HG03457 (cell line): Measurements from ENCODE around the gene CDRT15L2.
"Not testable (repeated sequence)": the region's sequence is repeated elsewhere in the genome, so short reads cannot be mapped to it uniquely, and the experiment has no call there.

Experiments used
- ATAC-seq: cut with Tn5 transposase; IDR thresholded peaks from one replicate; pipeline ENCODE4 v1.9.1; 2021; ENCODE audit warnings: moderate number of reproducible peaks; ENCODE audit not compliant: unreplicated experiment

CDRT15L2 gene

DNA sequence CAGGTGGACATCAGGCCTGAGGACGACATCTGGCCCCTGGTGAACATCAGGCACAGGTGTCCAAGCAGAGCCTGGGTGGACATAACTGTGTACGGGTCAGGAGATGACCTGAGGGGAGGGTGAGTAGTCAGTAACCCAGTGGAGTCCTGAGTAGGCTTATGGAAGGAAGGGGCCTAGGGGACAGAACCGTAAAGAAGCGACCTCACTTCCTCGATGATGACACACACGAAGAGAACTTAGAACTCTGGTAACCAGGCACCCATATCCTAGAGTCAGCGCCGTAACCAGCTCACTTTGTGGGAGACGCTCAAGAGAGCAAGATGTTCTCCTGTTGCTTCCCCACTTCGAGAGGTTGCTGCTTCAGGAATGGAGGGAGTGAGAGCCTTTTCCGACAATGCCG lies at the start of gene CDRT15L2:
CDRT15L2 (plus strand) TSS at position 301 of the 400 bp plus-strand sequence; CDS start at position 321, 20 bp downstream.
- ATAC-seq, result not testable (repeated sequence)

DNA sequence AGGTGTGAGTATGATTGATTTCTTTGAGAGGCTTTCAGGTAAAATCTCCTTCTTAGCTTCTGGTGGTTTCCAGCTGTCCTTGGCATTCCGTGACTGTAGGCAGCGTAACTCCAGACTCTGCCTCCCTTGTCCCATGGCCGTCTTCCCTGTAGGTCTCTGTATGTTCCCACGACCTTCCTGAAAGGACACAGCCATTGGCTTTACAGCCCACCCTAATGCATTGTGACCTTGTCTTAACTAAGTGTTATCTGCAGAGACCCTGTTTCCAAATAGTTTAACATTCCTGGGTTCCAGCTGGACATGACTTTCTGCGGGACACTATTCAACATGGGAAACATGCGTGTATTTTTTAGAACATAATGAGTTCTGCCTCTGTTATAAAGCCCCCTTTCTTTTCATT lies 49.4 kb upstream of the CDRT15L2 start:
- ATAC-seq, result not testable (repeated sequence)

DNA sequence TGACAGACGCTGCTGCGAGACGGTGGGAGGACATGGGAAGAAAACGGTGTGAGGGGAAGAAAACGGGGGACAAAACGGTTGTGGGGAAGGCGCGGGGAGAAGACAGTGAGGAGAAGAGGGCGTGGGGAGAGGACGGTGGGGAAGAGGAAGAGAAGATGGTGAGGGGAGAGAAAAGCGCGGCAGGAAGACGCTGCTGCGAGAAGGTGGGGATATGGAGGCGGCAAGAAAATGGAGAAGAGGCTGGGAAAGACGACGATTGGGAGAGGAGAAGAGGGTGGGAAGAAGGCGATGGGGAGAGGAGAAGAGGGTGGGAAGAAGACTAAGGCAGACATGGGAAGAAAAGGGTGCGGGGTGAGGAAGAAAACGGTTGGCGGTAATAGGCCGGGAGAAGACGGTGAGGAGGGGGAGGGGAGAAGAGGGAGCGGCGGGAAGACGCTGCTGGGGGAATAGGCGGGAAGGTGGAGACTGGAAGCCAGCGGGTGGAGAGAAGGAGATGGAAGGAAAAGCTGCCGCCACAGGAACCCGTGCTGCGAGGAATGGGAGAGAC lies 46.9 kb upstream of the CDRT15L2 start:
- ATAC-seq, result not testable (repeated sequence)

DNA sequence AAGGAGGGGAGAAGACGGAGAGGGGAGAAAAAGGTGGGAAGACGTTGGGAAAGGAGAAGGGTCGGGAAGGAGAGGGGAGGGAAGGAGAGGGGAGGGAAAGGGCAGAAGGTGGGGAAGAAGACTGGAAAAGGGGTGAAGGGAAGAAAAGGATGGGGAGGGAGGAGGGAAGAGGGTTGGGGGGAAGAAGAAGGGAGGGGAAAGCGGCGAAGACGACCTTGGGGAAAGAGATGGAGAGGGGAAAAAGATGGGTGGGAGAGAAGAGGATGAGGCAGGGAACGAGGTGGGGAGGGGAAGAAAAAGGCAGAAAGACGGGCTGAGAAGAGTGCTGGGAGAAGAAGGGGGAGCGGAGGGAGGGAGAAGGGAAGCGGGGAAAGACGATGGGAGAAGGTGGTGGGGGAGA lies 46.3 kb upstream of the CDRT15L2 start:
- ATAC-seq, result not testable (repeated sequence)

DNA sequence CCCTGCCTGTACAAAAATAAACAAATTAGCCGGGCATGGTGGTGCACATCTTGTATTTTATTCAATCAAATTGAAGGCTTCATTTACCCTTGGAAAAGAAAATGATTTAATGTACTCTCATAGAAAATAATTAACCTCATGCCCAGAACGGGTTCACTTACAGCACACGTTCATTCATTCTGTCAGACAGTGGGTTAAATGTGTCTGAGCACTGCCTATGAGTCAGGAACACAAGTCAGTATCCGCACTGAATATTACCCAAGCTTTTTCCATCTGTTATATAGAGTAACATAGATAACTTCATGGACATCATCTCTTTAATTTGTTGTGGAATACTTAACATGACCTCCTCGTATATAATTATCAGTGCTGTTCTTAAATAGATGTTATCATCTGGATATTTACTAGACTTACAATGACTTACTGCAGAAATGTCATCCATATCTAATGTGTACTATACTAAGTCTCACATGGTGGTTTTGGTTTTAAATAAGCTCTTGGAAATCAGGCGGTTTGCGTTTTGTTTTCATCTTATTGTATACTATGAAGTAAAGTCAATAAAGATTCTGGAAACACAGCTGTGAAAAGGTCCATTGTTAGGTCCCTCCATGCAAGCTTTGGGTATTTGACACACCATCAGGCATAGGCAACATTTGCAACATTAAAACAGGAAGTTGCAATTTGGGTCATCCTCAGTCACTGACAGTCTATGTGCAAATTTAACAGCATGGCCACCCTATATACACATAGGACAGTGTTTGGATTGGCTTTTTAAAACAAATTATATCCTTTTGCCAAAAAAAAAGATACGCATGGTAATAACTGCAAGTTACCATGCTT lies 44.6 kb upstream of the CDRT15L2 start:
- not testable (repeated sequence) for ATAC-seq

DNA sequence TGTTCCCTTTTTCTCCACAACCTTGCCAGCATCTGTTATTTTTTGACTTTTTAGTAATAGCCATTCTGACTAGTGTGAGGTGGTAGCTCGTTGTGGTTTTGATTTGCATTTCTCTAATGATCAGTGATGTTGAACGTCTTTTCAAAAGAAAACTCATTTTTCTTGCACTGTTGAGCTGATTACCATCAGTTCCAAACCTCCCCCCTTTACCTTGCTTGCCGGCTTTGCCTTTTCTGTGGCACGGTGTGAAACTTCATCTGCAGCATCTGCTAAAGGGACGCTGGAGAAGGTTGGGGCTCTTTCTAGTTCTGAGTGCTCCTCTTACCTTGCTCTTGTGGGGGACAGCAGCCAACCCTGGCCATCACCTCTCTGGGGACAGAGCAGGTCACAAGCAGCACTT lies 39.1 kb upstream of the CDRT15L2 start:
- ATAC-seq, result peak; percentile 89

DNA sequence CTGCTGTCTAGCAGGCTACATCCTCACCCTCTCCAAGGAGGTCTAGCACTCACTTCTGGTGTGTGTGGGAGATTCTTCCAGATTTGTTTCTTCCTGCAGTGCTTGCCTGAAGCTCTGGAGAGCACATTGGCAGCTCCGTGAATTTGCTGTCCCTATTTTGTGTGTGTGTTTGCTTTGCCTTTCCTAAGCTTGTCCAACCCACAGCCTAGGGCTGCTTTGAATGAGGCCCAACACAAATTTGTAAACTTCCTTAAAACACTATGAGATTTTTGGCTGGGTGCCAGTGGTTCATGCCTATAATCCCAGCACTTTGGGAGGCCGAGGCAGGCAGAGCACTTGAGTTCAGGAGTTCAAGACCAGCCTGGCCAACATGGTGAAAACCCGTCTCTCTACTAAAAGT lies 38.7 kb upstream of the CDRT15L2 start:
- ATAC-seq, result not testable (repeated sequence)

DNA sequence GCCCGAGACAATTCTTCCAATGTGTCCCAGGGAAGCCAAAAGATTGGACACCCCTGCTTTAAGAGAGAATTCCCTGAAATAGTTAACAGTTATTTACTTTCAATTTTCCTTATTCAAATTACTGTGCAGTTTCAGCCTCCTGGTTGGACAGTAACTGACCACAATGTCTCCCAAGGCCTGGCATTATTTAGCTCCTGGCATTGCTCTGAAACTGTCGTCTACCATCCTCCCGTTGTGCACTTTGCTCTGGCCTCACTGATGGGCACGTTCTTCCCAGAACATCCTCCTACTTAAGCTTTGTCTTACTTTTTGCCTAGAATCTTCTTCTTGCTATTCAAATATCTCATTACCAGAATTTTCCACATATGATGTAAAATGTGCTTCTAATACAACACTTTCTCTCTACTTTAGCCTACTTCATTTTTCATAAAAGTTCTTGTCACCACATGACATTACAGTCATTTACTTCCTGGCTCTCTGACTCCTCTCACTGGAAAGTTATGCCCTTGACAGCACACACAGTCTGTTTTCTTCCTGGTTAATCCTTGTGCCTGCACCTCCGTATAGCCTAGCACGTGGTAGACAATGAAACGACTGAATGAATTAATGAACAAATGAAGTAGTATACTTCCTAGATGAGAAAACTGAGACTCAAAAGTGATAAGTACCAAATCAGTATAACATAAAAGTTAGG lies 37.5 kb upstream of the CDRT15L2 start:
- ATAC-seq, result not testable (repeated sequence)

DNA sequence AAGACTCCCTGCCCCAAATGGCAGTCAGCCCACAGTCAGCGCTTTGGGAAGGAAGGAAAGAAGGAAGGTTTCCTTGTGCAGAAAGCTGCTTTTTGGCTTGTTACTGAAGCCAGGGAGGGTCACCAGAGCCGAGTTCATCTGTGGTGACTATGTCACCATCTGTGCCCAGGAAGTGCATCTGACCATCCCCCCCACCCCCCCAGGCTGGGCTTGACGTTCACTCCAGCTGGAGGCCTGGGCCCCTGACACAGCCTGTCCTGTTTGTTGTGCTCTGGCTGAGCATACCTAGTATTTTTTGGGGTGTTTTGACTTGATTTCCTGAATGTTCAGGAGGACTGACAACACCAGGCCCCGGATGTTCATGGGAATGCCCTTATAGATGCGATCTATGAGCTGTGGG lies 31.6 kb upstream of the CDRT15L2 start:
- ATAC-seq, result not testable (repeated sequence)

DNA sequence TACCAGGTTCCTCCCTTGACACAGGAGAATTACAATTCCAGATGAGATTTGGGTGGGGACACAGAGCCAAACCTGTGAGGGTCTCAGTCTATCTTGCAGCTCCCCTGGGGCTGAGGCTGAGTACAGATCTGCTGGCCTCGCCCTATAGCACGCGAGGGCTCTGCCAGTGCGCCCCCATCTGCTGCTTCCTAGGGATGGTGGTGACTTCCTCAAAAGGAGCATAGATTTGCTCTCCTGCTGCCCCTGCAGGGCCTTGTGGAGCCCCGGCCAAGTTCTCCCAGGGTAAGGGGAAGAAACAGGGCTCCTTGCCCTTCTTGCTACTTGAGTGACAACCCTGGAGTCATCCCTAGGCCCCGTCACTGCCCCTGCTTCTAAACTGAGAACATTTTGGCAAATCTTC lies 26.6 kb upstream of the CDRT15L2 start:
- ATAC-seq, result not testable (repeated sequence)

DNA sequence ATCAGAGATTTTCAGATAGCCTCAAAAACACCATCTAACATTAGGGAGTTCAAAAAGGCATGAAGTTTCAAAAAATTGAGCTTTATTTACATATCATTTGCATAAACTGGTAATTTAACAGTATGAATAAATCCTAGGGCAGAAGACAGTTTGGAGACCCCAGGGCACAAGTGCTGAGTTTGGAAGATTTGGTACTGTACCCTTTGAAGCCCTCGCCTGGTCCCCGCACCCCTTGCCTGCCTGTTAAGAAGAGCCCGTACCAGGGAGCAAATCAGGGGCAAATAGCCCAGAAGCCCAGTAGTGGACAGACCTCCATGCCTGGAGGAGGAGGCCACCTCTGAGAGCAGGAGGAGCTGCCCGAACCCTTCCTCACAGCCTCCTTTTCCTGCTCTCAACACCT lies 24.8 kb upstream of the CDRT15L2 start:
- ATAC-seq, result not testable (repeated sequence)

DNA sequence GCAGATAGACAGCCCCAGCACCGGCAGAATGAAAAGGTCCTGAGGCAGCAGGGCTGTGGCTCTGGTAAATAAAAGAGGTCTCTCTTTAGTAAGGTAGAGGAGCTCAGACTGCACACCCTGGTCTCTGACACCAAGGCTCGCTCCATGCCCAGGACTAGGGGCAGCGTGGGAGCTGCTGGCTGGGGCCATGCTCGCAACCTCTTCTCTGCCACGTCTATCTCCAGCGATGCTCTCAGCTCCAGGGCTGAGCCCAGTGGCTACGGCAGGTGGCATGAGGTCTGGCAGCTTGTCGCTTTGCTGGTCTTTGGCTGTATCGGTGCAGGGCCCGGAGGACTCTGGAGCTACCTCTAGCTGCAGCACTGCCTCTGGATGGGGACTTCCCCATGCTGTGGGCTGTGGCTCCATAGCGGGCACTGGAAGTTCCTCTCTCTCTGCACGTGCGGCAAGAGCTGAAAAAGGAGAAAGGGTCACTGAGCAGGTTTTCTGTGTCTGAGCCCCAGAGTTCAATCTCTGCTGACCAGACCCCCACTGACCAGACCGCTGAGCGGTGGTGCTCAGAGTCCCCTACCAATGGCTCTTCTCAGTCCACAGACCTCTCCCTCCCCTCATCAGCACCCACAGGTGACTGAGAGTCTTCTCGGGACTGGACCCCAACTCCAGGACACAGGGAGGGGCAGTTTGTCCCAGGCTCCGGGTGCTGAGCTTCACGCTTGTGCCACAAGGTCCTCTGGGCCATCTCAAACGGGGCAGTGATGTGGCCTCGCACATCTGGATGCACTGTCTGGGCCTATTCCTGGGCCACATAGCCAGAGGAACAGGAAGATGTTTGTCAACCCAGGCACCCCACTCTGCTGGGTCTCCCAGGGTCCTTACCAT lies 24.2 kb upstream of the CDRT15L2 start:
- not testable (repeated sequence) for ATAC-seq

DNA sequence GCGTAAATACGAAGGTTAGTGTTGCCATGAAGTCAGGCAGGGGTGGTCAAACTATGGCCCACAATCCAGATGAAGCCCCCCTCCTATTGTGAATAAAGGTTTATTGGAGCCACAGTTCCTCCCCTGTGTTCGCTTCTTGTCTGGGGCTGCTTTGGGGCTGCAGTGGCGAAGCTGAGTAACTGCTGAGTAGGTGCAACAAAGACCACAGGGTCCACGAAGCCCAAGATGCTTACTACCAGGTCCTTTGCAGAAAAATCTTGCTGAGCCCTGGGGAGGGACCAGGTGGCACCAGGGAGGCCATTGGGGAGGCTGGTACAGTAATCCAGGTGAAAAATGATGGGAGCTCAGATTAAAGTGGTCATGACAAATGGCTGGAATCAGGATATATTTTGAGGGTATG lies 21.4 kb upstream of the CDRT15L2 start:
- not testable (repeated sequence) for ATAC-seq

DNA sequence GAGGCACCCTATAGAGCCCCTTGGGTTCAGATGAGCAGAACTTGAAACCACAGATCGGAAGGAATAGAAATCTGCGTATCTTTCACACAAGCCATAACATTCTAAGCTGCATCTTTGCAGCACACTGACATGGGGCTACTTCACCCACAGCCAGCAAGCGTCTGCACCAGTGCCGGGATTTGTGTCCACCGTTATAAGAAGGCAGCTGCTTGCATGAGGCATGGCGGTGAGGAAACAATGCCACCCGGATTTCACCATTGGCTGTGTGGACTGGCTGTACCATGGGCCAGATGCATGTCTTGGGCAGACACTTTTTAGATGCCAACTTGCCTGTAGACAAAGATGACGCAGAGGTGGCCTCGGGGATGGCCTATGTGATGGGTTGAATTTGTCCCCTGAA lies 20.5 kb upstream of the CDRT15L2 start:
- not testable (repeated sequence) for ATAC-seq

DNA sequence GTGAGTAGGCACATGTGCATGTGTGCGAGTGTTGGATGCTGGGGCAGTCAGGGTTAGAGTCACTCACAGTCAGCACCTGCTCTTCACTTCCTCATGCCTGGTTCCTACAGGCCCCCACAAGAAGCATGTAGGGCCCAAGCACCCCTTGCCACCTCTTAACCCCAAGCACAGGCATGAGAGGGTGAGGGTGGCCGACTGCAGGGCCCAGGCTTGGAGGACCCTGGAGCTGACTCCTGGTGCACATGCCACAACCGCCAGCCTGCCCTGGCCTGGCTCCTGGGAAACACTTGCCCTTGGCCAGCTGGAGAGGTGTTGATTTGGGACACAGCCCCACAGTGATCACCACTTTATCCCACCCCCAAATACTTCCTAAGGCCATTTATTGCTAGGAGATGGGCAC lies 16.9 kb upstream of the CDRT15L2 start:
- ATAC-seq, result no peak

DNA sequence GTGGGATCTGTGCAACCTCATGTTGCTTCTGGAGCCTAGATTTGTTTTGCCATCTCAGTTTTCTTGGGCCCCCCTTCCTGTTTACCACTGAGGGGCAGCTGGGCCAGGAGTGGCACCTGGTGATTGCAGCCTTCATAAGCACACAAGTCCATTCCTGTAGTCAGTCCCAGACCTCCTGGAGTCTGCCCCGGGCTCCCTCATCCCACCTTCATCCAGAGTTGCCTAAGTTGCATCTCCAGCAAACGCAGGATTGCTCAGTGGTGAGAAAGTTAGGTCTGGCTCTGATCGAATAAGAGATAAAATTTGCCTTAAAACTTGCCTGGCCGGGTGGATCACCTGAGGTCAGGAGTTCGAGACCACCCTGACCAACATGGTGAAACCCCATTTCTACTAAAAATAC lies 14.3 kb upstream of the CDRT15L2 start:
- not testable (repeated sequence) for ATAC-seq

DNA sequence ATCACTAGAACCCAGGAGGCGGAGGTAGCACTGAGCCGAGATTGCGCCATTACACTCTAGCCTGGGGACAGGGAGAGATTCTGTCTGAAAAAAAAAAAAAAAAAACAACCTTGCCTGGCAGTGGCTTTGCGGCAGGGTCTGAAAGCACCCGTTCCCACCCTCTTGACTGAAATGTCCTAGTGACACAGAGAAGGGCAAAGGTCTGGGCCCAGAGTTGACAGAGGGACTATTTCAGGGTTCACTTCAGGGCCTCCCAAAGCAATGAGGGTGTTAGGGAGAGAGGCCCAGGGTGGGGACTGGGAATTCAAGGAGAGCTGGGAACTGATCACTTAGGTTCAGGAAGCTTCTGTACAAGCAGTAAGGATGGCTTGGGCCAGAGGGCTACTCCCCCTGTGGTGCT lies 13.8 kb upstream of the CDRT15L2 start:
- no peak for ATAC-seq

DNA sequence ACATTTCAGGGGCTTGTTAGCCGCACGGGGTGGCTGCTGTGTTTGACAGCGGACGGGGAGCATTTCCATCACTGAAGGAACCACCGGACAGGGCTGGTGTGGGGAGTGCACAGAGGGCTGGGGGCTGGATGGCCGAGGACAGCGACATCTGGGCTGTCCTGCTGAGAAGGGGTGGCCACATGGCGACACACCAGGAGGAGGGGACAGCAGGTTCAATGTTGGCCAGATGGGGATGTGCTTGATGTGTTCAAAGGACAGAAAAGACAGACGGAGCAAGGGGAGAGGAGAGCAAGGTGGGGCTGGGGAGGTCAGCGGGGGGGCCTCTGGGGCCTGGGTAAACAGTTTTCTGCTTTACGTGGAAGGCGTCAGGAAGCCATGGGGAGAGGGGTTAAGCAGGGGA lies 12.8 kb upstream of the CDRT15L2 start:
- not testable (repeated sequence) for ATAC-seq

DNA sequence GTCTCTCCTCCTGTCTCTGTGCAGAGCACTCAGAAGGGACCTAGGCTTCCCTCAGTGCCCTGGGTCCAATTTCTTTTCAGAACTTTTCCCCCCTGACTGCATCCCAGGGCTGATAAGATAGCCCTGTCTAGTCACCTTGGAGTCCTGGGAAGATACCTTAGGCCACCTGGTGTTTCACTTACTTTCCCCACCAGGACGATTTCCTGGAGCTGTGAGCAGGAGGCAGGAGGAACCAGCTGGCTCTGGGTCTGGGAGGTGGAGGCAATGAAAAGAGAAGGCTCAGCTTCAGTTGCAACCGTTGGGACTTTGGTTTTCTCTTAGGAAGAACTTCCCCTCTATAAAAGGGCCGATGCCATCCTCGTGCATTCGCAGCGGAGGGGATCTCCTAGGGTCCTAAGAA lies 12.1 kb upstream of the CDRT15L2 start:
- ATAC-seq, result not testable (repeated sequence)

DNA sequence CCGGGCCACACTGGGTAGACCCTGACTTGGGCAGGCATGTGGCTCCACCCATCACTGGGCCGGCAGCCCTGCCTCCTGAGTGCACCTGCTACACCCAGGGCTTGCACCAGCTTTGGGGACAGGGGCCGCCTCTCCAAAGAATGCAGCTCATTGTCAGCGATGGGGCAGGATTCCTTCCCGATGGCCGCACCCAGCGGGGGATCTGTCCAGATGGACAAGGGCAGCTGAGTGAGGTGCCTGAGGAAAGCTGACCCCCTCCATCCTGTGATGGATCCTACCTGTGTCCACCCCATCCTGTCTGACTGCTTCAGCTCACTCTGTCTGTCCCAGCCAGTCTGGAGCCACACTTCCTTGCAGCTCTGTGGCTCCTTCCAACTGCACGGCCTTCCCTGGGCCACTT lies 10.9 kb upstream of the CDRT15L2 start:
- ATAC-seq, result not testable (repeated sequence)

DNA sequence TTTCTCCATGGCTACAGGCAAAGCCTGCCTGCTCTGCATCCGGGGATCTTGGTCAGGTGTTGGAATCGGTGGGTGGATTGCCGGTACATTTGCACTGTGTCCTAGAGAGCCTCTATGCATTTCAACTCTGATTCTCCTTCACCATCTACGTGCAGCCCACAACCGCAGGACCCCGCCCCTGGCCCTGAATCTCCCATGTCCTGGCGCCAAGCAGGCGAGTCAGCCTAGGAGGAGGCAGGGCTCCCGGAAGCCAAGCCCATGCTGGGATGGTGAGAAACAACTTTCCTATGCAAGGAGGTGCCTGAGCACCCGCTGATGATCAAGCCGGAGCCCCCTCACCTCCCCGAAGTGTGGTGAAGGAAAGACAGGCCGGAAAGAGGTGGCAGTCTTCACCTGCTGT lies 7.9 kb upstream of the CDRT15L2 start:
- not testable (repeated sequence) for ATAC-seq
